Liver (tissue), 9 donors: ENCODE measurements around the gene RARRES1. TPM values are rescaled to one million over a fixed set of nuclear protein-coding genes. Genes with fewer than 3 reads are reported as not detected.

Experiments used
- DNase-seq: peaks from one replicate; pipeline ENCODE4 v3.0.0-alpha.2; 2017; ENCODE audit warnings: low spot score
- H3K27ac ChIP-seq, 2 donors: one replicate each; pipeline ENCODE4 v1.7.0; 2013; ENCODE audit warnings: inconsistent platforms in 2 of 2, low read length in 2 of 2, control low read depth in 1 of 2, low read depth in 1 of 2, mild to moderate bottlenecking in 1 of 2
- H3K27me3 ChIP-seq, 4 donors: one replicate each; pipeline versions ENCODE4 v1.6.1 to v1.7.0; 2013; ENCODE audit warnings: low read length in 3 of 4, inconsistent platforms in 1 of 4, mild to moderate bottlenecking in 1 of 4, moderate library complexity in 1 of 4; ENCODE audit not compliant: control insufficient read depth in 4 of 4, insufficient read depth in 4 of 4
- H3K36me3 ChIP-seq, 4 donors: one replicate each; pipeline versions ENCODE4 v1.6.1 to v1.7.0; 2013; ENCODE audit warnings: low read length in 3 of 4, mild to moderate bottlenecking in 3 of 4, low read depth in 1 of 4, moderate library complexity in 1 of 4; ENCODE audit not compliant: control insufficient read depth in 4 of 4, insufficient read depth in 3 of 4
- H3K4me1 ChIP-seq, 4 donors: one replicate each; pipeline versions ENCODE4 v1.6.1 to v1.7.0; 2013; ENCODE audit warnings: low read length in 3 of 4, mild to moderate bottlenecking in 3 of 4, moderate library complexity in 1 of 4; ENCODE audit not compliant: control insufficient read depth in 4 of 4, insufficient read depth in 4 of 4
- H3K4me3 ChIP-seq, 3 donors: one replicate each; pipeline versions ENCODE4 v1.6.1 to v1.7.0; 2013; ENCODE audit warnings: low read length in 3 of 3, control low read depth in 1 of 3, low read depth in 1 of 3, mild to moderate bottlenecking in 1 of 3
- H3K9ac ChIP-seq, 2 donors: one replicate each; pipeline ENCODE4 v1.7.0; 2013; ENCODE audit warnings: low read length in 2 of 2, mild to moderate bottlenecking in 2 of 2, moderate library complexity in 2 of 2, control low read depth in 1 of 2, low read depth in 1 of 2
- H3K9me3 ChIP-seq, 4 donors: one replicate each; pipeline versions ENCODE4 v1.6.1 to v1.7.0; 2013; ENCODE audit warnings: low read length in 3 of 4; ENCODE audit not compliant: control insufficient read depth in 4 of 4
- EGR1 ChIP-seq, 2 donors: IDR thresholded peaks; 2 replicates each; pipeline ENCODE4 v1.6.1; 2016 to 2018; ENCODE audit warnings: antibody characterized with exemption in 2 of 2, low read depth in 2 of 2
- FOXA1 ChIP-seq: IDR thresholded peaks from 2 replicates; pipeline ENCODE4 v1.6.1; 2016; ENCODE audit warnings: antibody characterized with exemption
- FOXA2 ChIP-seq: IDR thresholded peaks from 2 replicates; pipeline ENCODE4 v1.6.1; 2016; ENCODE audit warnings: antibody characterized with exemption
- GABPA ChIP-seq, 2 donors: IDR thresholded peaks in 1 of 2; conservative IDR thresholded peaks in 1 of 2; 2 replicates each; pipeline ENCODE4 v1.6.1; 2016; ENCODE audit warnings: antibody characterized with exemption in 2 of 2, mild to moderate bottlenecking in 1 of 2, moderate library complexity in 1 of 2
- HNF4A ChIP-seq, 2 donors: conservative IDR thresholded peaks; 2 replicates each; pipeline ENCODE4 v1.6.1; 2016; ENCODE audit warnings: antibody characterized with exemption in 2 of 2, mild to moderate bottlenecking in 2 of 2
- HNF4G ChIP-seq: IDR thresholded peaks from 2 replicates; pipeline ENCODE4 v1.6.1; 2016; ENCODE audit warnings: antibody characterized with exemption
- JUND ChIP-seq, 2 donors: IDR thresholded peaks; 2 replicates each; pipeline ENCODE4 v1.6.1; 2016; ENCODE audit warnings: antibody characterized with exemption in 2 of 2
- NR2F2 ChIP-seq: IDR thresholded peaks from 2 replicates; pipeline ENCODE4 v1.6.1; 2016; ENCODE audit warnings: antibody characterized with exemption
- RAD21 ChIP-seq, 2 donors: IDR thresholded peaks; 2 replicates each; pipeline ENCODE4 v1.6.1; 2016; ENCODE audit warnings: antibody characterized with exemption in 2 of 2, mild to moderate bottlenecking in 2 of 2
- RXRA ChIP-seq, 2 donors: IDR thresholded peaks; 2 replicates each; pipeline ENCODE4 v1.6.1; 2017 to 2018; ENCODE audit warnings: antibody characterized with exemption in 2 of 2, mild to moderate bottlenecking in 1 of 2
- SP1 ChIP-seq: IDR thresholded peaks from 2 replicates; pipeline ENCODE4 v1.6.1; 2018; ENCODE audit warnings: antibody characterized with exemption, mild to moderate bottlenecking
- TAF1 ChIP-seq: conservative IDR thresholded peaks from 2 replicates; pipeline ENCODE4 v1.6.1; 2016; ENCODE audit warnings: antibody characterized with exemption, mild to moderate bottlenecking
- YY1 ChIP-seq: IDR thresholded peaks from 2 replicates; pipeline ENCODE4 v1.6.1; 2016; ENCODE audit warnings: antibody characterized with exemption, mild to moderate bottlenecking
- WGBS: extraction: QIAGEN DNeasy Blood & Tissue Kit; methylation state at CpG from one replicate; pipeline ENCODE4 v1.1.7; 2013; 5-methylcytosine and 5-hydroxymethylcytosine counted together
- polyA plus RNA-seq, 2 donors: library from polyadenylated mRNA; stranded (reverse) in 1 of 2; unstranded in 1 of 2; fragments of 200-250 nt in 1 of 2; fragments of >200 nt in 1 of 2; fragmentation: Nextera tagmentation in 1 of 2; extraction: Ambion mirVana in 1 of 2; gene quantifications; one replicate each; pipeline versions ENCODE4 v1.2.1 to v1.2.3, GENCODE V29; 2013 to 2015
- total RNA-seq, 2 donors: library from RNA; depleted of rRNA; stranded (reverse); fragments of >200 nt; gene quantifications; one replicate each; pipeline ENCODE4 v1.2.3, GENCODE V29; 2014
- TF ChIP-seq, protein P1 (sequence below): IDR thresholded peaks from 2 replicates; pipeline ENCODE4 v1.6.1; 2016; ENCODE audit warnings: antibody characterized with exemption
- TF ChIP-seq, protein P2 (sequence below): IDR thresholded peaks from 2 replicates; pipeline ENCODE4 v1.6.1; 2016; ENCODE audit warnings: antibody characterized with exemption, mild to moderate bottlenecking
- TF ChIP-seq, protein P3 (sequence below): fragments of 150-350 bp; IDR thresholded peaks from 2 replicates; pipeline ENCODE4 v1.5.1; 2017; ENCODE audit warnings: improper control_type of control experiment, low read depth, low read length; ENCODE audit not compliant: missing input control
- TF ChIP-seq, protein P4 (sequence below): IDR thresholded peaks from 2 replicates; pipeline ENCODE4 v1.6.1; 2016; ENCODE audit warnings: antibody characterized with exemption
- TF ChIP-seq, protein P5 (sequence below): IDR thresholded peaks from 2 replicates; pipeline ENCODE4 v1.6.1; 2016; ENCODE audit warnings: antibody characterized with exemption
- donor health status: healthy.
- donor health status: healthy.
- donor health status: healthy.
- donor health status: healthy.
- donor health status: healthy.

Gene RARRES1
- total and polyA plus RNA-seq, 4 donors = 0.92 to 6.9 (median 2.4) TPM

DNA sequence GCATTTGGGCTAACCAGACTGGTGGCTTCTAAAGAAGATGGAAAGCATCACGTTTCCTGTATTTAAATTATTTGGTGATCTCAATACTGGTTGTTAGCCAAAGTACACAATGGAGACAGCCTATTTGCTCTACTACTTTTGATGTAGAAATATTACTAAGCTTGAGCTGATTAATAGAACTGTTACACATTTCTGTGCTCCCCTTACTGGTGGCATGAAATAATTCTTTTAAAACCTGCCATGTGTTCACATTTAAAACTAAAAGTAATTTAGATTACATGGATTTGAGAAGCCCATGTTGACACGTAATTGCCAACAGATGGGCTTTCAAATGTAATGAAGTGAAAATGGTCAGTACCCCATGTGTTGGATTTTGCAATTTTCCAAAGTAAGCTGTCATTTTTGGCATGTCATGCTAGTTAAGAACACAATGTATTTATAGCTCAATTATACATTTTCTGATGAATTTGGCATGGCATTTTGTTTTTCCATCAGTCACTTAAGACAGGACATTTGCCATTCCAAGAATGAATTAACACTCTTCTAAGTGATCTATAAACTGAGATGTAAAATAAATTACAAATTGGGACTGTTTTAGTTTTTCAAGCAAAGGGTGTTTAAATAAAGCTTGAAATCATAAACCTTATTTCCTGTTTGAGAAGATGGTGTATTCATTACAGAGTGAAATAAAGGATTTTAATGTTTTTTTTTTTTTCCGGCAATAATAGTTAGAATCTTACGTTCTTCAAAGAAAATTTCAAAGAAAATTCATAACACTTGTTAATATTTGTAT lies 10.8 kb upstream of the RARRES1 start:
- H3K27me3 ChIP-seq = no peaks in the 10 kb centered on the region
- no peaks in the 10 kb centered on the region for H3K9me3 ChIP-seq
- WGBS = 80% methylated on average over 4 of the region's 4 CpGs
- no peak overlapping the region for H3K9ac ChIP-seq
- H3K4me1 ChIP-seq = no peaks in the 10 kb centered on the region
- no peaks in the 10 kb centered on the region for H3K36me3 ChIP-seq
- no peak overlapping the region for H3K27ac ChIP-seq
- TF ChIP-seq EGR1 (IDR thresholded peaks at IDR 0.05; ENCODE audit: low read depth in 2 of 2) (no peak), NR2F2 (no peak), GABPA (IDR thresholded peaks at IDR 0.05 in 1 of 2, conservative IDR thresholded peaks at IDR 0.05 in 1 of 2) (no peak), FOXA2 (no peak), YY1 (no peak), HNF4A (conservative IDR thresholded peaks at IDR 0.05) (no peak), JUND (IDR thresholded peaks at IDR 0.05) (no peak), RXRA (IDR thresholded peaks at IDR 0.05) (no peak), HNF4G (no peak), RAD21 (IDR thresholded peaks at IDR 0.05) (no peak), TAF1 (no peak), SP1 (no peak), FOXA1 (no peak)
- TF ChIP-seq, protein P1, sequence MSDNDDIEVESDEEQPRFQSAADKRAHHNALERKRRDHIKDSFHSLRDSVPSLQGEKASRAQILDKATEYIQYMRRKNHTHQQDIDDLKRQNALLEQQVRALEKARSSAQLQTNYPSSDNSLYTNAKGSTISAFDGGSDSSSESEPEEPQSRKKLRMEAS = no peak
- TF ChIP-seq, protein P2, sequence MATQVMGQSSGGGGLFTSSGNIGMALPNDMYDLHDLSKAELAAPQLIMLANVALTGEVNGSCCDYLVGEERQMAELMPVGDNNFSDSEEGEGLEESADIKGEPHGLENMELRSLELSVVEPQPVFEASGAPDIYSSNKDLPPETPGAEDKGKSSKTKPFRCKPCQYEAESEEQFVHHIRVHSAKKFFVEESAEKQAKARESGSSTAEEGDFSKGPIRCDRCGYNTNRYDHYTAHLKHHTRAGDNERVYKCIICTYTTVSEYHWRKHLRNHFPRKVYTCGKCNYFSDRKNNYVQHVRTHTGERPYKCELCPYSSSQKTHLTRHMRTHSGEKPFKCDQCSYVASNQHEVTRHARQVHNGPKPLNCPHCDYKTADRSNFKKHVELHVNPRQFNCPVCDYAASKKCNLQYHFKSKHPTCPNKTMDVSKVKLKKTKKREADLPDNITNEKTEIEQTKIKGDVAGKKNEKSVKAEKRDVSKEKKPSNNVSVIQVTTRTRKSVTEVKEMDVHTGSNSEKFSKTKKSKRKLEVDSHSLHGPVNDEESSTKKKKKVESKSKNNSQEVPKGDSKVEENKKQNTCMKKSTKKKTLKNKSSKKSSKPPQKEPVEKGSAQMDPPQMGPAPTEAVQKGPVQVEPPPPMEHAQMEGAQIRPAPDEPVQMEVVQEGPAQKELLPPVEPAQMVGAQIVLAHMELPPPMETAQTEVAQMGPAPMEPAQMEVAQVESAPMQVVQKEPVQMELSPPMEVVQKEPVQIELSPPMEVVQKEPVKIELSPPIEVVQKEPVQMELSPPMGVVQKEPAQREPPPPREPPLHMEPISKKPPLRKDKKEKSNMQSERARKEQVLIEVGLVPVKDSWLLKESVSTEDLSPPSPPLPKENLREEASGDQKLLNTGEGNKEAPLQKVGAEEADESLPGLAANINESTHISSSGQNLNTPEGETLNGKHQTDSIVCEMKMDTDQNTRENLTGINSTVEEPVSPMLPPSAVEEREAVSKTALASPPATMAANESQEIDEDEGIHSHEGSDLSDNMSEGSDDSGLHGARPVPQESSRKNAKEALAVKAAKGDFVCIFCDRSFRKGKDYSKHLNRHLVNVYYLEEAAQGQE = no peak
- TF ChIP-seq, protein P3, sequence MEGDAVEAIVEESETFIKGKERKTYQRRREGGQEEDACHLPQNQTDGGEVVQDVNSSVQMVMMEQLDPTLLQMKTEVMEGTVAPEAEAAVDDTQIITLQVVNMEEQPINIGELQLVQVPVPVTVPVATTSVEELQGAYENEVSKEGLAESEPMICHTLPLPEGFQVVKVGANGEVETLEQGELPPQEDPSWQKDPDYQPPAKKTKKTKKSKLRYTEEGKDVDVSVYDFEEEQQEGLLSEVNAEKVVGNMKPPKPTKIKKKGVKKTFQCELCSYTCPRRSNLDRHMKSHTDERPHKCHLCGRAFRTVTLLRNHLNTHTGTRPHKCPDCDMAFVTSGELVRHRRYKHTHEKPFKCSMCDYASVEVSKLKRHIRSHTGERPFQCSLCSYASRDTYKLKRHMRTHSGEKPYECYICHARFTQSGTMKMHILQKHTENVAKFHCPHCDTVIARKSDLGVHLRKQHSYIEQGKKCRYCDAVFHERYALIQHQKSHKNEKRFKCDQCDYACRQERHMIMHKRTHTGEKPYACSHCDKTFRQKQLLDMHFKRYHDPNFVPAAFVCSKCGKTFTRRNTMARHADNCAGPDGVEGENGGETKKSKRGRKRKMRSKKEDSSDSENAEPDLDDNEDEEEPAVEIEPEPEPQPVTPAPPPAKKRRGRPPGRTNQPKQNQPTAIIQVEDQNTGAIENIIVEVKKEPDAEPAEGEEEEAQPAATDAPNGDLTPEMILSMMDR = no peak
- TF ChIP-seq, protein P4, sequence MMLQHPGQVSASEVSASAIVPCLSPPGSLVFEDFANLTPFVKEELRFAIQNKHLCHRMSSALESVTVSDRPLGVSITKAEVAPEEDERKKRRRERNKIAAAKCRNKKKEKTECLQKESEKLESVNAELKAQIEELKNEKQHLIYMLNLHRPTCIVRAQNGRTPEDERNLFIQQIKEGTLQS = no peak
- TF ChIP-seq, protein P5, sequence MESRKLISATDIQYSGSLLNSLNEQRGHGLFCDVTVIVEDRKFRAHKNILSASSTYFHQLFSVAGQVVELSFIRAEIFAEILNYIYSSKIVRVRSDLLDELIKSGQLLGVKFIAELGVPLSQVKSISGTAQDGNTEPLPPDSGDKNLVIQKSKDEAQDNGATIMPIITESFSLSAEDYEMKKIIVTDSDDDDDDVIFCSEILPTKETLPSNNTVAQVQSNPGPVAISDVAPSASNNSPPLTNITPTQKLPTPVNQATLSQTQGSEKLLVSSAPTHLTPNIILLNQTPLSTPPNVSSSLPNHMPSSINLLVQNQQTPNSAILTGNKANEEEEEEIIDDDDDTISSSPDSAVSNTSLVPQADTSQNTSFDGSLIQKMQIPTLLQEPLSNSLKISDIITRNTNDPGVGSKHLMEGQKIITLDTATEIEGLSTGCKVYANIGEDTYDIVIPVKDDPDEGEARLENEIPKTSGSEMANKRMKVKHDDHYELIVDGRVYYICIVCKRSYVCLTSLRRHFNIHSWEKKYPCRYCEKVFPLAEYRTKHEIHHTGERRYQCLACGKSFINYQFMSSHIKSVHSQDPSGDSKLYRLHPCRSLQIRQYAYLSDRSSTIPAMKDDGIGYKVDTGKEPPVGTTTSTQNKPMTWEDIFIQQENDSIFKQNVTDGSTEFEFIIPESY = no peak
- no peak overlapping the region for H3K4me3 ChIP-seq
- DNase-seq = no peak
